CD4-positive, CD25-positive, alpha-beta regulatory T cell (primary cell): ENCODE measurements around the gene ATM. TPM values are rescaled to one million over a fixed set of nuclear protein-coding genes. Genes with fewer than 3 reads are reported as not detected.
"Not testable (repeated sequence)": the region's sequence is repeated elsewhere in the genome, so short reads cannot be mapped to it uniquely, and the experiment has no call there.

Experiments used
- ATAC-seq, 2 donors: fragments of 150-1000 bp; cut with Tn5 transposase; one replicate each; pipeline ENCODE4 v1.10.0; 2021; ENCODE audit warnings: low read depth in 2 of 2, moderate number of reproducible peaks in 2 of 2, moderate library complexity in 1 of 2
- DNase-seq, 3 donors: peaks; one replicate each; pipeline versions ENCODE4 v3.0.0 to v3.0.0-alpha.2; 2012 to 2022; ENCODE audit warnings: mixed read lengths in 1 of 3
- H3K27ac ChIP-seq: one replicate; pipeline ENCODE4 v1.7.0; 2013; ENCODE audit warnings: mild to moderate bottlenecking, low read length; ENCODE audit not compliant: insufficient read depth, poor library complexity, severe bottlenecking
- H3K27me3 ChIP-seq: one replicate; pipeline ENCODE4 v1.7.0; 2013; ENCODE audit warnings: low read length; ENCODE audit not compliant: control insufficient read depth, insufficient read depth
- H3K36me3 ChIP-seq: one replicate; pipeline ENCODE4 v1.7.0; 2013; ENCODE audit warnings: mild to moderate bottlenecking, low read length, moderate library complexity; ENCODE audit not compliant: control insufficient read depth, insufficient read depth
- H3K4me1 ChIP-seq: 2 replicates; pipeline ENCODE4 v1.7.0; 2013; ENCODE audit warnings: mild to moderate bottlenecking, low read length; ENCODE audit not compliant: insufficient read depth, control insufficient read depth, poor library complexity, severe bottlenecking
- H3K4me3 ChIP-seq: one replicate; pipeline ENCODE4 v1.7.0; 2013; ENCODE audit warnings: low read depth, mild to moderate bottlenecking, low read length, moderate library complexity
- H3K9me3 ChIP-seq, 2 experiments: 1 replicate in 1 of 2; 2 replicates in 1 of 2; pipeline ENCODE4 v1.7.0; 2013; ENCODE audit warnings: low read length in 2 of 2, mild to moderate bottlenecking in 1 of 2, moderate library complexity in 1 of 2; ENCODE audit not compliant: control insufficient read depth in 2 of 2
- H3K27ac Mint-ChIP-seq, 3 donors: one replicate each; pipeline ENCODE4 v1.8.0; 2020 to 2022; ENCODE audit warnings: mild to moderate bottlenecking in 3 of 3, mixed read lengths in 3 of 3, moderate library complexity in 2 of 3
- H3K27me3 Mint-ChIP-seq: one replicate; pipeline ENCODE4 v1.8.0; 2022; ENCODE audit warnings: mild to moderate bottlenecking, mixed read lengths
- H3K36me3 Mint-ChIP-seq: one replicate; pipeline ENCODE4 v1.8.0; 2020; ENCODE audit warnings: mixed read lengths
- H3K4me1 Mint-ChIP-seq, 4 donors: one replicate each; pipeline ENCODE4 v1.8.0; 2020 to 2022; ENCODE audit warnings: mixed read lengths in 4 of 4, mild to moderate bottlenecking in 1 of 4
- H3K4me3 Mint-ChIP-seq, 4 donors: one replicate each; pipeline ENCODE4 v1.8.0; 2020 to 2022; ENCODE audit warnings: mild to moderate bottlenecking in 4 of 4, mixed read lengths in 4 of 4, moderate library complexity in 3 of 4
- H3K9me3 Mint-ChIP-seq, 7 donors: one replicate each; pipeline ENCODE4 v1.8.0; 2020 to 2022; ENCODE audit warnings: mixed read lengths in 7 of 7, mild to moderate bottlenecking in 3 of 7, moderate library complexity in 2 of 7
- polyA plus RNA-seq, 4 donors: library from polyadenylated mRNA; unstranded; fragments of 300-500 nt; fragmentation: Illumina TruSeq; gene quantifications; one replicate each; pipeline ENCODE4 v1.2.3, GENCODE V29; 2021
- total RNA-seq: library from RNA; stranded (reverse); gene quantifications from one replicate; pipeline ENCODE4 v1.2.3, GENCODE V29; 2022

The ATM gene
- total and polyA plus RNA-seq, 5 donors from 2014 or later = 30.4 to 194 (median 51.8) TPM

- H3K36me3 Mint-ChIP-seq = peaks cover 33% of the 10 kb centered on the region
- H3K27ac Mint-ChIP-seq, H3K4me1 ChIP-seq, H3K27ac ChIP-seq, H3K4me3 Mint-ChIP-seq, ATAC-seq, H3K27me3 Mint-ChIP-seq, H3K9me3 Mint-ChIP-seq, H3K4me3 ChIP-seq, H3K27me3 ChIP-seq, DNase-seq, H3K9me3 ChIP-seq: not testable (repeated sequence)
- H3K36me3 ChIP-seq = peaks cover 73% of the 10 kb centered on the region
- H3K4me1 Mint-ChIP-seq = peaks cover 0 to 11% (median 8%) of the 10 kb centered on the region in 4 donors
Observed at GRCh38 chr11:108289066-108289465, 66.2 kb downstream of the ATM start.

- no peak overlapping the region for H3K4me3 ChIP-seq
- Mint-ChIP-seq H3K4me3 (no peak overlapping the region), H3K36me3 (peaks cover 33% of the 10 kb centered on the region), H3K4me1 (peaks cover 0 to 9% (median 8%) of the 10 kb centered on the region in 4 donors), H3K27me3 (no peaks in the 10 kb centered on the region), H3K27ac (peak overlapping the region in 2 of 3 donors; percentile 43 to 51), H3K9me3 (no peaks in the 10 kb centered on the region)
- no peak overlapping the region for H3K27ac ChIP-seq
- DNase-seq = no peak
- H3K4me1 ChIP-seq = no peaks in the 10 kb centered on the region
- no peaks in the 10 kb centered on the region for H3K27me3 ChIP-seq
- H3K9me3 ChIP-seq = no peaks in the 10 kb centered on the region
- peaks cover 72% of the 10 kb centered on the region for H3K36me3 ChIP-seq
- ATAC-seq = no peak
Observed at GRCh38 chr11:108289699-108290098, 66.8 kb downstream of the ATM start.

GRCh38 chr11:108293229-108293628 lies 70.4 kb downstream of the ATM start:
- Histone ChIP-seq H3K27me3 (no peaks in the 10 kb centered on the region), H3K4me3 (no peak overlapping the region), H3K9me3 (no peaks in the 10 kb centered on the region), H3K4me1 (no peaks in the 10 kb centered on the region), H3K27ac (no peak overlapping the region), H3K36me3 (peaks cover 77% of the 10 kb centered on the region)
- no peaks in the 10 kb centered on the region for H3K9me3 Mint-ChIP-seq
- DNase-seq (no peak), ATAC-seq (no peak)
- peaks cover 0 to 9% (median 7%) of the 10 kb centered on the region in 4 donors for H3K4me1 Mint-ChIP-seq
- H3K4me3 Mint-ChIP-seq = no peak overlapping the region
- H3K27ac Mint-ChIP-seq = no peak overlapping the region
- peaks cover 27% of the 10 kb centered on the region for H3K36me3 Mint-ChIP-seq
- no peaks in the 10 kb centered on the region for H3K27me3 Mint-ChIP-seq

GRCh38 chr11:108302121-108302785 lies 79.4 kb downstream of the ATM start:
- no peaks in the 10 kb centered on the region for H3K27me3 ChIP-seq
- ATAC-seq (no peak), DNase-seq (peak in 1 of 3 donors; percentile 20)
- no peak overlapping the region for H3K4me3 ChIP-seq
- no peak overlapping the region for H3K27ac ChIP-seq
- H3K36me3 ChIP-seq = peaks cover 87% of the 10 kb centered on the region
- Mint-ChIP-seq H3K27ac (peak overlapping the region in 1 of 3 donors; percentile 78), H3K4me3 (no peak overlapping the region), H3K9me3 (no peaks in the 10 kb centered on the region), H3K27me3 (no peaks in the 10 kb centered on the region), H3K36me3 (peaks cover 56% of the 10 kb centered on the region), H3K4me1 (peaks cover 0 to 15% (median 13%) of the 10 kb centered on the region in 4 donors)
- H3K4me1 ChIP-seq = no peaks in the 10 kb centered on the region
- H3K9me3 ChIP-seq = no peaks in the 10 kb centered on the region

GRCh38 chr11:108307751-108308150 lies 84.9 kb downstream of the ATM start:
- no peaks in the 10 kb centered on the region for H3K4me1 ChIP-seq
- Mint-ChIP-seq H3K9me3 (no peaks in the 10 kb centered on the region), H3K4me1 (peaks cover 13 to 24% (median 16%) of the 10 kb centered on the region in 4 donors), H3K4me3 (no peak overlapping the region), H3K27me3 (no peaks in the 10 kb centered on the region), H3K36me3 (peaks cover 38% of the 10 kb centered on the region), H3K27ac (peak overlapping the region in 2 of 3 donors; percentile 47 to 61)
- DNase-seq (no peak), ATAC-seq (no peak)
- H3K4me3 ChIP-seq = no peak overlapping the region
- no peak overlapping the region for H3K27ac ChIP-seq
- H3K9me3 ChIP-seq = no peaks in the 10 kb centered on the region
- H3K27me3 ChIP-seq = no peaks in the 10 kb centered on the region
- H3K36me3 ChIP-seq = peaks cover 85% of the 10 kb centered on the region

- H3K4me3 Mint-ChIP-seq = no peak overlapping the region
- H3K36me3 ChIP-seq = peaks cover 83% of the 10 kb centered on the region
Observed at GRCh38 chr11:108313444-108313843, 90.6 kb downstream of the ATM start.

GRCh38 chr11:108316061-108316460 lies 93.2 kb downstream of the ATM start:
- H3K27me3 ChIP-seq = no peaks in the 10 kb centered on the region
- H3K4me1 ChIP-seq = no peaks in the 10 kb centered on the region
- no peak overlapping the region for H3K4me3 Mint-ChIP-seq
- H3K4me3 ChIP-seq = no peak overlapping the region
- H3K36me3 Mint-ChIP-seq = peaks cover 40% of the 10 kb centered on the region
- H3K27ac Mint-ChIP-seq = peak overlapping the region in 1 of 3 donors; percentile 9
- H3K9me3 ChIP-seq = no peaks in the 10 kb centered on the region
- DNase-seq (no peak), ATAC-seq (no peak)
- peaks cover 5 to 15% (median 8%) of the 10 kb centered on the region in 4 donors for H3K4me1 Mint-ChIP-seq
- H3K27ac ChIP-seq = no peak overlapping the region
- H3K27me3 Mint-ChIP-seq = no peaks in the 10 kb centered on the region
- no peaks in the 10 kb centered on the region for H3K9me3 Mint-ChIP-seq
- H3K36me3 ChIP-seq = peaks cover 84% of the 10 kb centered on the region

More at GRCh38 chr11:108313444-108313843, 90.6 kb downstream of the ATM start:
- Histone ChIP-seq H3K9me3 (no peaks in the 10 kb centered on the region), H3K27ac (peak overlapping the region; percentile 21), H3K4me3 (no peak overlapping the region), H3K27me3 (no peaks in the 10 kb centered on the region), H3K4me1 (no peaks in the 10 kb centered on the region)
- Mint-ChIP-seq H3K27me3 (no peaks in the 10 kb centered on the region), H3K9me3 (no peaks in the 10 kb centered on the region), H3K27ac (peak overlapping the region; percentile 3 to 97 (median 50)), H3K36me3 (peaks cover 41% of the 10 kb centered on the region), H3K4me1 (peaks cover 11 to 22% (median 15%) of the 10 kb centered on the region in 4 donors)
- no peak for DNase-seq
- no peak for ATAC-seq
